RWPE2 (cell line): ENCODE data around the gene PLXND1.

Experiments used
- ATAC-seq: fragments of 200-7000 bp; cut with Tn5 transposase; 3 replicates; pipeline ENCODE4 v1.9.1; 2021; ENCODE audit warnings: low read depth
- DNase-seq: peaks from one replicate; pipeline ENCODE4 v3.0.0-alpha.2; 2020; ENCODE audit warnings: low spot score
- H3K27ac ChIP-seq: fragments of 450-650 bp; 2 replicates; pipeline ENCODE4 v1.5.1; 2017; ENCODE audit warnings: mild to moderate bottlenecking; ENCODE audit not compliant: poor library complexity, severe bottlenecking
- H3K27me3 ChIP-seq: fragments of 250-450 bp; sonication (Bioruptor Pico); 2 replicates; pipeline ENCODE4 v1.5.1; 2021; ENCODE audit warnings: mild to moderate bottlenecking, moderate library complexity; ENCODE audit not compliant: insufficient read depth, poor library complexity, severe bottlenecking
- H3K36me3 ChIP-seq: fragments of 250-450 bp; sonication (Bioruptor Pico); 2 replicates; pipeline ENCODE4 v1.5.1; 2020; ENCODE audit warnings: low read depth, mild to moderate bottlenecking, moderate library complexity
- H3K4me1 ChIP-seq: fragments of 250-450 bp; sonication (Bioruptor Pico); 2 replicates; pipeline ENCODE4 v1.5.1; 2021; ENCODE audit warnings: mild to moderate bottlenecking, moderate library complexity; ENCODE audit not compliant: insufficient read depth, poor library complexity, severe bottlenecking
- H3K4me3 ChIP-seq: fragments of 250-450 bp; sonication (Bioruptor Pico); 2 replicates; pipeline ENCODE4 v1.5.1; 2021; ENCODE audit warnings: mild to moderate bottlenecking, moderate library complexity; ENCODE audit not compliant: severe bottlenecking
- H3K9me3 ChIP-seq: fragments of 250-450 bp; sonication (Bioruptor Pico); 2 replicates; pipeline ENCODE4 v1.5.1; 2021; ENCODE audit warnings: mild to moderate bottlenecking, moderate library complexity; ENCODE audit not compliant: severe bottlenecking
- TF ChIP-seq, protein P1 (sequence below): fragments of 450-650 bp; IDR thresholded peaks from one replicate; pipeline ENCODE4 v1.5.1; 2017; ENCODE audit warnings: mild to moderate bottlenecking, moderate library complexity; ENCODE audit not compliant: poor library complexity, severe bottlenecking

PLXND1 gene

DNA sequence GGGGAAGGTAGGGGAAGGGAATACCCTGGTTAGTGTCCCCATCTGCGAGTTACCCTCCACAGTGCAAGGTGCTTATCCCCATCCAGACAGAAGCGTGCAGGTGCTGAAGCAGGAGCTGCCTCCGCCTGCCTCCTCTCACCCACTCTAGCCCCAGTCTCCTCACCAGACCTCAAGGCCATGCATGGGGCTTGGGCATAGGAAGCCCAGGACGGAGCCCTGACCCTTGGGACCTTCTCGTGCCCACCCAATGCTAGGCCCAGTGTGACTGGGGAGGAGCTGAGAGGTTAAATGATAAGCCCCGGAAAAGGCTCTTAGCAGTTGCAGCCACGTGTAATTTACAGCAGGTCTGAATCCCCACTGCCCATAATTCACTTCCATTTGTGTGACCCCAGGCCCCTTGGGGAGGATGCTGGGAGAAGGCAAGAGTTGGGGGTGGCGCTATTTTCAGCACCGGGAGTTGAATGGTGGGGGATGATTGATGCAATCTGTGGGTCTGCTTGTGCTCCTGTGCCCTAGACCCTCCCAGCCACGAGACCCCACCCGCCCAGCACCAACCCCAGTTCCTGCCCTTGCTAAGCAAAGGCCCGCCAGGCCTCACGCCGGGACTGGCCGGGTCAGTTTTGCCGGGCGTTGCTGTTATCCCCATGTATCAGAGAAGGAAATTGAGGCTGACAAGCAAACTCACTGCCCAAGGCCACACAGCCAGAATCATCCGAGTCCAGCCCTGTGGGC lies 14.5 kb upstream of the PLXND1 start:
- H3K4me3 ChIP-seq: no peak overlapping the region
- ATAC-seq: no peak
- H3K36me3 ChIP-seq: no peaks in the 10 kb centered on the region
- no peak overlapping the region for H3K27ac ChIP-seq
- peaks cover 5% of the 10 kb centered on the region for H3K4me1 ChIP-seq
- TF ChIP-seq, protein P1, sequence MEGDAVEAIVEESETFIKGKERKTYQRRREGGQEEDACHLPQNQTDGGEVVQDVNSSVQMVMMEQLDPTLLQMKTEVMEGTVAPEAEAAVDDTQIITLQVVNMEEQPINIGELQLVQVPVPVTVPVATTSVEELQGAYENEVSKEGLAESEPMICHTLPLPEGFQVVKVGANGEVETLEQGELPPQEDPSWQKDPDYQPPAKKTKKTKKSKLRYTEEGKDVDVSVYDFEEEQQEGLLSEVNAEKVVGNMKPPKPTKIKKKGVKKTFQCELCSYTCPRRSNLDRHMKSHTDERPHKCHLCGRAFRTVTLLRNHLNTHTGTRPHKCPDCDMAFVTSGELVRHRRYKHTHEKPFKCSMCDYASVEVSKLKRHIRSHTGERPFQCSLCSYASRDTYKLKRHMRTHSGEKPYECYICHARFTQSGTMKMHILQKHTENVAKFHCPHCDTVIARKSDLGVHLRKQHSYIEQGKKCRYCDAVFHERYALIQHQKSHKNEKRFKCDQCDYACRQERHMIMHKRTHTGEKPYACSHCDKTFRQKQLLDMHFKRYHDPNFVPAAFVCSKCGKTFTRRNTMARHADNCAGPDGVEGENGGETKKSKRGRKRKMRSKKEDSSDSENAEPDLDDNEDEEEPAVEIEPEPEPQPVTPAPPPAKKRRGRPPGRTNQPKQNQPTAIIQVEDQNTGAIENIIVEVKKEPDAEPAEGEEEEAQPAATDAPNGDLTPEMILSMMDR: no peak
- DNase-seq: no peak
- H3K9me3 ChIP-seq: no peaks in the 10 kb centered on the region
- H3K27me3 ChIP-seq: no peaks in the 10 kb centered on the region

- Histone ChIP-seq H3K4me1 (no peaks in the 10 kb centered on the region), H3K27ac (no peak overlapping the region), H3K27me3 (no peaks in the 10 kb centered on the region), H3K4me3 (no peak overlapping the region), H3K36me3 (no peaks in the 10 kb centered on the region), H3K9me3 (no peaks in the 10 kb centered on the region)
- TF ChIP-seq, protein P1: no peak
- DNase-seq (no peak), ATAC-seq (no peak)
Measured at GRCh38 chr3:129619726-129620162, 13.3 kb upstream of the PLXND1 start.

GRCh38 chr3:129618901-129619671 lies 12.6 kb upstream of the PLXND1 start:
- ATAC-seq: no peak
- H3K4me1 ChIP-seq: no peaks in the 10 kb centered on the region
- TF ChIP-seq, protein P1: no peak
- no peak overlapping the region for H3K4me3 ChIP-seq
- DNase-seq: no peak
- H3K27ac ChIP-seq: no peak overlapping the region
- H3K36me3 ChIP-seq: no peaks in the 10 kb centered on the region
- H3K9me3 ChIP-seq: no peaks in the 10 kb centered on the region
- no peaks in the 10 kb centered on the region for H3K27me3 ChIP-seq

- H3K27me3 ChIP-seq: no peaks in the 10 kb centered on the region
- H3K4me1 ChIP-seq: no peaks in the 10 kb centered on the region
- no peaks in the 10 kb centered on the region for H3K9me3 ChIP-seq
- no peaks in the 10 kb centered on the region for H3K36me3 ChIP-seq
- DNase-seq (no peak), ATAC-seq (no peak)
- TF ChIP-seq, protein P1: no peak
- no peak overlapping the region for H3K27ac ChIP-seq
- no peak overlapping the region for H3K4me3 ChIP-seq
Measured at GRCh38 chr3:129618186-129618820, 11.8 kb upstream of the PLXND1 start.
